T-helper 1 cell treated with Interleukin-12 subunit alpha and Interleukin-12 subunit beta and Interleukin-4 antibody, amounts not matched to agents 30 μg/mL and 1 μg/mL, for 36 hours (primary cell): Measurements from ENCODE around the gene DCAF5.

Source experiments
- H3K27ac Mint-ChIP-seq: one replicate; pipeline ENCODE4 v1.8.0; 2021; ENCODE audit warnings: mild to moderate bottlenecking, mixed read lengths
- H3K27me3 Mint-ChIP-seq: one replicate; pipeline ENCODE4 v1.8.0; 2021; ENCODE audit warnings: low read depth, mixed read lengths
- H3K36me3 Mint-ChIP-seq: one replicate; pipeline ENCODE4 v1.8.0; 2021; ENCODE audit warnings: low read depth, mixed read lengths
- H3K4me1 Mint-ChIP-seq: one replicate; pipeline ENCODE4 v1.8.0; 2021; ENCODE audit warnings: low read depth, mixed read lengths
- H3K4me3 Mint-ChIP-seq: one replicate; pipeline ENCODE4 v1.8.0; 2021; ENCODE audit warnings: mild to moderate bottlenecking, moderate library complexity, mixed read lengths
- H3K9me3 Mint-ChIP-seq: one replicate; pipeline ENCODE4 v1.8.0; 2021; ENCODE audit warnings: mixed read lengths

The DCAF5 gene

GRCh38 chr14:69093631-69094421, 59.1 kb downstream of the DCAF5 start:
- no peaks in the 10 kb centered on the region for H3K9me3 Mint-ChIP-seq
- no peak overlapping the region for H3K4me3 Mint-ChIP-seq
- peaks cover 6% of the 10 kb centered on the region for H3K4me1 Mint-ChIP-seq
- no peak overlapping the region for H3K27ac Mint-ChIP-seq
- H3K36me3 Mint-ChIP-seq, result peaks cover 13% of the 10 kb centered on the region
- H3K27me3 Mint-ChIP-seq, result no peaks in the 10 kb centered on the region

DNA sequence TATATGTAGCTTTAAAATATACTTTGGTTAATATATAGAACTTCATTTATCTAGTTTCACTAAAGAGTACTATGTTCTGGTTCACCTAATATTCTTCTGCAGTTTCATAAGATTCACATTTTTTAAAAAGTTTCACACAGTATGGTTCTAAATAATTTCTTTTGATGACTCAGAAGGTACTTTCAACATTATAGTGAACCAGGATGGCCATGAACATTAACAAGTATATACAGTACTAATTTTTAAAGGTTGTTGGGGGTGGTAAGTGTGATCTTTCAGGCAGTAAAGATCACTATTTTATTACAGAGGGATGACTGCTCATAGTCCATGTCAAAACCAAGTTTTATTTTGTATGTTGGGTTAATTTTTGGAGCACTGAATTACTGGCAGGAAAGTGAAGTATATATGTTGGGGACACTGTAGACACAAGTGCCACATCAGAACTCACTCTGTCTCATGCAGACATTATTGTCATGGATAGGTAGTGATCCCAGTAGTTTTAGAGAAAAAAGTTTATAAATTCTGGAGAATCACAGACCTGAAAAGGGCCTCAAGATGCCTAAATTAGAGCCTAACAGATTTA, 60.0 kb downstream of the DCAF5 start:
- H3K9me3 Mint-ChIP-seq, result no peaks in the 10 kb centered on the region
- no peak overlapping the region for H3K4me3 Mint-ChIP-seq
- H3K4me1 Mint-ChIP-seq, result peaks cover 8% of the 10 kb centered on the region
- no peak overlapping the region for H3K27ac Mint-ChIP-seq
- H3K27me3 Mint-ChIP-seq, result no peaks in the 10 kb centered on the region
- H3K36me3 Mint-ChIP-seq, result peaks cover 12% of the 10 kb centered on the region

- Mint-ChIP-seq H3K27me3 (no peaks in the 10 kb centered on the region), H3K9me3 (no peaks in the 10 kb centered on the region), H3K27ac (no peak overlapping the region), H3K36me3 (peaks cover 16% of the 10 kb centered on the region), H3K4me3 (no peak overlapping the region), H3K4me1 (peaks cover 6% of the 10 kb centered on the region)
Measured at GRCh38 chr14:69091695-69092094, 61.2 kb downstream of the DCAF5 start.

DNA sequence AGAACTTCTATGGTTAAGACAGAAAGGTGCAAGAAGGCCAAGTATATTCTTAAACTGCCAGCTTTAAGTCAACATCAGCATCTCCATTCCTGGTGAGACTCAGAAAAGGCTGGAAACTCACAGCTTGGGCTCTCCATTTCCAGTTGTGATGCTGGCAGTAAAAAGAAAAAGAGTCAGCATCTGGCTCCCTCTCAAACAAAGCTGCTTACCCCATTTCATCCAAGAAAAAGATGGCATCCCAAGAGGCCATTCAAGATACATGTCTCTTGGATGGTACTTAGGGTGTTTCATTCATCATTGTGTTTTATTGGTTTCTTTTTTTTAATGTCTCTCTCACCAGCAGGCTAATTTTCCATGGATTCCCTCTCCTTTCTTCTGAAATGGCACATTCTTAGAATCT, 61.9 kb downstream of the DCAF5 start:
- Mint-ChIP-seq H3K36me3 (peaks cover 20% of the 10 kb centered on the region), H3K27me3 (no peaks in the 10 kb centered on the region), H3K4me1 (peaks cover 6% of the 10 kb centered on the region), H3K27ac (no peak overlapping the region), H3K9me3 (no peaks in the 10 kb centered on the region), H3K4me3 (no peak overlapping the region)

DNA sequence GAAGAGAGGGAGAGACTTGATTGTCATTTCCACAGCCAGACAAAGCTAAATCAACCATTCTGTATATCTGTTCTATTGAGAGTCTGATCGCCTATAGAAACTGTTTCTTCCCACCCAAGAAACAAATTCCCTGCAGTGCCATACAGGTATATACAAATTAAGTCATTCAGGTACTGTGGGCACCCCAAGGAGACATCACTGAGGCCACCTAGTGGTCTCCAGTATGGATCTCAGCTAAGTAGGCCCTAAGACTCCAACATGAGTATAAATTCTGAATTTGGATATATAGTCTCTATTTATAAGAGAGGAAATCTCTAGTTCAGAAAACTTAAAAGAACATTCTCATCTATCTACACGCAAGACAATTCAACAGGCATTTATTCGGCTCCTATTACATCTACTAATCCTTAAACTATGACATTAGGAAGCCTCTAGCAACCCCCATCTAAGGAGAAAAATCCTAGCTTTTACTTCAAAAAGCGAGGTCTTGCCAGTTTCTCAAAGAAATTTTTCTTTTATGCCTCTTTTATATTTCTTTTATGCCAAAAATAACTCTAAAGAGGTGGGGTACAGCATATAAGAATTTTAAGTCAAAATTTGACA, 62.6 kb downstream of the DCAF5 start:
- Mint-ChIP-seq H3K4me1 (peaks cover 6% of the 10 kb centered on the region), H3K9me3 (no peaks in the 10 kb centered on the region), H3K36me3 (peaks cover 23% of the 10 kb centered on the region), H3K27ac (no peak overlapping the region), H3K27me3 (no peaks in the 10 kb centered on the region), H3K4me3 (no peak overlapping the region)

DNA sequence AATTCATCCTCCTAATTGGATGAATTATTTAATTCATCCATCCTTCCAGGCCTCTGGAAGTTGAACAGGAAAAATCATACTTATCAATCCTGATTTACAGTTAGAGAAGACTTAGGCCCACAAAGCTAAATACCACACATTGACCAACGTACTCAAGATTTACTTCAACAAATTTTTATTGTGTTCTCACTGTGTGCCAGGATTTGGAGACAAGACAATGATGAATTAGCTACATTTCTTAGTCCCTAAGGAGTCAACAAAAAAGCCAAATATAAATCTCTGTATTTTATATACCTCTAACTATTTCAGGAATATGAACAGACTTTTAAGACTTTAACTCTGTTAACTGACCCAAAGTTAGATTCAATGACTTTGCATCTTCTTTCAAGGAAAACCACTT, 63.9 kb downstream of the DCAF5 start:
- H3K4me1 Mint-ChIP-seq, result peaks cover 4% of the 10 kb centered on the region
- H3K36me3 Mint-ChIP-seq, result peaks cover 25% of the 10 kb centered on the region
- no peak overlapping the region for H3K27ac Mint-ChIP-seq
- no peaks in the 10 kb centered on the region for H3K27me3 Mint-ChIP-seq
- no peak overlapping the region for H3K4me3 Mint-ChIP-seq
- H3K9me3 Mint-ChIP-seq, result no peaks in the 10 kb centered on the region

GRCh38 chr14:69088586-69088985, 64.3 kb downstream of the DCAF5 start:
- Mint-ChIP-seq H3K36me3 (peaks cover 28% of the 10 kb centered on the region), H3K27me3 (no peaks in the 10 kb centered on the region), H3K4me1 (peaks cover 5% of the 10 kb centered on the region), H3K9me3 (no peaks in the 10 kb centered on the region), H3K27ac (no peak overlapping the region), H3K4me3 (no peak overlapping the region)

DNA sequence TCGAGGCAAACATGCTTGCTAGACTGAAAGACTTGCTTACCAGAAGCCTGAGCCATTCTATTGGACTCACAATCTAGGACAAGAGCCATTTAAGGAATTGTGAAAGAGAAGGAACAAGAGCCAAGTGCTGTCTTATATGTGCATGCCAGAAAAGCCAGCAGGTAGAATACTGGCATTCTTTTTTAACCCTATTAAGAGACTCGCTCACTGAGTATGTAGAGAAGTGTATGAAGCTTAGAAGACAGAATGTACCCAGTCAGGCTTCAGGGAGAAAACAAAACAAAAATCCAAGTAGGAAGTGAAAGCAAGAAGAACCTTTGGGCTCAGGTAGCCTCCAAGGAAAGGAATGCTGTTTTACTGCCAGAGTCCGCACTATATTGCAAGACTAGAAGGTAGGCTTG, 65.9 kb downstream of the DCAF5 start:
- H3K4me3 Mint-ChIP-seq, result no peak overlapping the region
- H3K27me3 Mint-ChIP-seq, result no peaks in the 10 kb centered on the region
- no peak overlapping the region for H3K27ac Mint-ChIP-seq
- no peaks in the 10 kb centered on the region for H3K9me3 Mint-ChIP-seq
- peaks cover 6% of the 10 kb centered on the region for H3K4me1 Mint-ChIP-seq
- H3K36me3 Mint-ChIP-seq, result peaks cover 32% of the 10 kb centered on the region

DNA sequence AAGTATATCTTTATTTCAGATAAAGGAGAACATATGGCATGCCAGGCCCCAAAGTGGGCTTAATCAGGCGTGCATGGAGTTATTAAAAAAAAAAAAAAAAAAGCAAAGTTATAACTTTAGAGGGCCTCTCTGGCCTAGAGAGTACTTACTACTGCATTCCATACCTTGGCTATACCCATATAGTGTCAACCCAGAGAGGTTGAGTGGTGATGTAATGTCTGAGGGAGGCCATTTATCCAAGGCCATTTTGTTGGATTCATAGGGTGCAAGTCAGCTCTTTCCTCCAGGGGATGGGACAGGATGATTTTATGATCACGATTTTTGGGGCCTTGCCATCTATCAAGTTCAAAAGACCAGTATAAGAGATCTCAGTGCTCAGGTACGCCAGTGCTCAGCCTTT, 66.4 kb downstream of the DCAF5 start:
- Mint-ChIP-seq H3K4me1 (peaks cover 6% of the 10 kb centered on the region), H3K27me3 (no peaks in the 10 kb centered on the region), H3K27ac (no peak overlapping the region), H3K9me3 (no peaks in the 10 kb centered on the region), H3K4me3 (no peak overlapping the region), H3K36me3 (peaks cover 30% of the 10 kb centered on the region)

DNA sequence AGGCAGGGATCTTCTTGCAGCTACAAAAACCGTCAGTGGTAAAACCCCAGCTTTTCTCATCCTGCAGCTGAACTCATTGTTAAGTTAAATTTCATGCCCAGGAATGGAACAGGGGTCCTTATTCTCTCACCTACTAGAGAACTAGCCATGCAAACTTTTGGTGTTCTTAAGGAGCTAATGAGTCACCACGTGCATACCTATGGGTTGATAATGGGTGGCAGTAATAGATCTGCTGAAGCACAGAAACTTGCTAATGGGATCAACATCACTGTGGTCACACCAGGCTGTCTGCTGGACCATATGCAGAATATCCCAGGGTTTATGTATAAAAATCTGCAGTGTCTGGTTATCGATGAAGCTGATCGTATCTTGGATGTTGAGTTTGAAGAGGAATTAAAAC, 68.9 kb downstream of the DCAF5 start:
- Mint-ChIP-seq H3K27me3 (no peaks in the 10 kb centered on the region), H3K36me3 (peaks cover 25% of the 10 kb centered on the region), H3K27ac (no peak overlapping the region)

DNA sequence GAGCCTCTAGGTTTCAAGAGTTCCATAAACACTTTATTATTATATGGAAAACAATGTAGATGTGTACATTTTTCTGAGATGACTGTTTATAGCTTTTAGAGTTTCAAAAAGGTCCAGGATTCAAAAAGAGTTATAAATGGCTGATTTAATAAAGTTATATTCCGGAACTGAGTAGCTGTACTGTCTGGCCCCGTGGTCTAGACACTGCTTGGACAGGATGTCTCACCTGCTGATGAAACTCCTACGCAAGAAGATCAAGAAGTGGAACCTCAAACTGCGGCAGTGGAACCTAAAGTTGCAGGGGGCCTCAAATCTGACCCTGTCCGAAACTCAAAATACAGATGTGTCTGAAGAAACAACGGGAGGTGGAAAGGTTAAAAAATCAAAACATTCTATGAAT, 69.7 kb downstream of the DCAF5 start:
- peaks cover 29% of the 10 kb centered on the region for H3K36me3 Mint-ChIP-seq

More for the DNA sequence above, 68.9 kb downstream of the DCAF5 start:
- Mint-ChIP-seq H3K4me3 (no peak overlapping the region), H3K9me3 (no peaks in the 10 kb centered on the region), H3K4me1 (peaks cover 5% of the 10 kb centered on the region)

GRCh38 chr14:69081271-69081670, 71.6 kb downstream of the DCAF5 start:
- Mint-ChIP-seq H3K27me3 (no peaks in the 10 kb centered on the region), H3K9me3 (no peaks in the 10 kb centered on the region), H3K36me3 (peaks cover 24% of the 10 kb centered on the region), H3K4me1 (peaks cover 1% of the 10 kb centered on the region), H3K27ac (no peak overlapping the region), H3K4me3 (no peak overlapping the region)

More for the DNA sequence above, 69.7 kb downstream of the DCAF5 start:
- Mint-ChIP-seq H3K27me3 (no peaks in the 10 kb centered on the region), H3K4me1 (peaks cover 1% of the 10 kb centered on the region), H3K9me3 (no peaks in the 10 kb centered on the region), H3K4me3 (no peak overlapping the region), H3K27ac (no peak overlapping the region)

- Mint-ChIP-seq H3K27me3 (no peaks in the 10 kb centered on the region), H3K36me3 (peaks cover 24% of the 10 kb centered on the region)
Measured at GRCh38 chr14:69079747-69080146, 73.2 kb downstream of the DCAF5 start.

DNA sequence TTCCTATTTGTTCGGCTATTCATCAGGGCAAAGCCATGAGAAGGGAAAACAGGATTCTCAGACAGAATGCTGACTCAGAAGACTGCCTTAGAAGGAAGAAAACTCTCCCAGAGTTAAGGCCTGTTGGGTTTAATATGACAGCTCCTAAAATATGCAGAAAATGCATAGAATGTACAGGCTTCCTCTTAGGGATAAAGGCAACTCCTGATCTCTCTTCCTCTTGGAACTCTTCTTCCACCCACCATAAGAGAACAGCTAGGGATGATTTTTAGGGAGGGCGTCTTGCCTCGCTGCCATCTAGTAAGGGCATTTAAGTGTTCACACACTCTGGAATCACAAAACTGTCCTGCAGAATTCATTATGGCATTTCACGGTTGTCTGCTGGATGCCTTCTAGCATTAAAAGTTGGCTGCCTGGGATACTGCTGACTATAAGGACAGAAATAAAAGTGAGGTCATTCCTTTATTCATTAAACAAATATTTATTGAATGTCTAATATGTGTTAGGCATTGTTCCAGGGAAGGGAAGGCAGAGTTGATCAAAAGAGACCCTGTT, 73.7 kb downstream of the DCAF5 start:
- H3K4me3 Mint-ChIP-seq, result no peak overlapping the region
- peaks cover 1% of the 10 kb centered on the region for H3K4me1 Mint-ChIP-seq
- no peaks in the 10 kb centered on the region for H3K9me3 Mint-ChIP-seq
- H3K27ac Mint-ChIP-seq, result no peak overlapping the region
- H3K36me3 Mint-ChIP-seq, result peaks cover 28% of the 10 kb centered on the region
- no peaks in the 10 kb centered on the region for H3K27me3 Mint-ChIP-seq

More at GRCh38 chr14:69079747-69080146, 73.2 kb downstream of the DCAF5 start:
- H3K27ac Mint-ChIP-seq, result no peak overlapping the region
- no peak overlapping the region for H3K4me3 Mint-ChIP-seq
- peaks cover 1% of the 10 kb centered on the region for H3K4me1 Mint-ChIP-seq
- no peaks in the 10 kb centered on the region for H3K9me3 Mint-ChIP-seq

- Mint-ChIP-seq H3K36me3 (peaks cover 30% of the 10 kb centered on the region), H3K4me3 (no peak overlapping the region), H3K9me3 (no peaks in the 10 kb centered on the region), H3K27ac (no peak overlapping the region), H3K27me3 (no peaks in the 10 kb centered on the region), H3K4me1 (no peaks in the 10 kb centered on the region)
Measured at GRCh38 chr14:69077841-69078240, 75.1 kb downstream of the DCAF5 start.
